SK-N-SH (cell line): ENCODE results near the gene AFM. TPM values are rescaled to one million over a fixed set of nuclear protein-coding genes. Genes with fewer than 3 reads are reported as not detected.

ENCODE experiments used
- CTCF ChIA-PET: fragments of 300-600, 350-600 bp; formaldehyde crosslinking; extraction: SDS; loops from one replicate; lab custom pipeline; 2021; lab: Yijun Ruan, JAX
- POLR2A ChIA-PET: fragments of 350-600 bp; sonication (Branson Sonifier 250); formaldehyde crosslinking; extraction: SDS; loops from one replicate; lab custom pipeline; 2020; ENCODE audit warnings: antibody characterized with exemption, inconsistent platforms; lab: Yijun Ruan, JAX
- DNase-seq: peaks from one replicate; pipeline ENCODE4 v3.0.0; 2012
- H2AFZ ChIP-seq: fragments of 200-600 bp; sonication (generic); 2 replicates; pipeline ENCODE4 v1.8.1; 2016; ENCODE audit warnings: antibody characterized with exemption, mild to moderate bottlenecking, low read depth
- H3F3A ChIP-seq: fragments of 200-600 bp; sonication (generic); replicated peaks from 2 replicates; pipeline ENCODE3; 2016; ENCODE audit warnings: antibody characterized with exemption, mild to moderate bottlenecking; ENCODE audit not compliant: insufficient read depth
- H3K27ac ChIP-seq, 2 experiments: fragments of 200-500 bp in 1 of 2; fragments of 200-600 bp in 1 of 2; sonication (Bioruptor generic) in 1 of 2; sonication (generic), shearing (Covaris generic) in 1 of 2; 2 replicates each; pipeline versions ENCODE4 v1.5.1 to v1.6.1; 2014 to 2016; ENCODE audit warnings: low read depth in 2 of 2, inconsistent platforms in 1 of 2, low read length in 1 of 2, mild to moderate bottlenecking in 1 of 2, mixed read lengths in 1 of 2
- H3K27me3 ChIP-seq: fragments of 200-600 bp; sonication (generic), shearing (Covaris generic); 2 replicates; pipeline ENCODE4 v1.6.1; 2016; ENCODE audit warnings: mixed run types; ENCODE audit not compliant: insufficient read depth
- H3K36me3 ChIP-seq, 2 experiments: fragments of 200-500 bp in 1 of 2; fragments of 200-600 bp in 1 of 2; sonication (Bioruptor generic) in 1 of 2; sonication (generic) in 1 of 2; replicated peaks in 1 of 2; 2 replicates each; pipeline versions ENCODE3 to v1.5.1; 2014 to 2016; ENCODE audit warnings: low read length in 1 of 2, mild to moderate bottlenecking in 1 of 2; ENCODE audit not compliant: insufficient read depth in 2 of 2, control insufficient read depth in 1 of 2
- H3K4me1 ChIP-seq, 2 experiments: fragments of 200-500 bp in 1 of 2; fragments of 200-600 bp in 1 of 2; sonication (Bioruptor generic) in 1 of 2; sonication (generic), shearing (Covaris generic) in 1 of 2; 2 replicates each; pipeline versions ENCODE4 v1.5.1 to v1.6.1; 2014 to 2016; ENCODE audit warnings: low read depth in 1 of 2, low read length in 1 of 2, mixed run types in 1 of 2; ENCODE audit not compliant: insufficient read depth in 2 of 2, control insufficient read depth in 1 of 2
- H3K4me2 ChIP-seq: fragments of 200-600 bp; sonication (generic), shearing (Covaris generic); 2 replicates; pipeline ENCODE4 v1.6.1; 2017; ENCODE audit warnings: mixed run types
- H3K4me3 ChIP-seq, 2 experiments: fragments of 200-500 bp in 1 of 2; fragments of 200-600 bp in 1 of 2; sonication (Bioruptor generic) in 1 of 2; sonication (generic), shearing (Covaris generic) in 1 of 2; 2 replicates each; pipeline versions ENCODE4 v1.5.1 to v1.8.1; 2014 to 2016; ENCODE audit warnings: low read depth in 2 of 2, inconsistent platforms in 1 of 2, low read length in 1 of 2, mild to moderate bottlenecking in 1 of 2, mixed read lengths in 1 of 2, moderate library complexity in 1 of 2
- H3K79me2 ChIP-seq: fragments of 200-600 bp; sonication (generic); 2 replicates; pipeline ENCODE4 v1.8.1; 2017; ENCODE audit warnings: mild to moderate bottlenecking; ENCODE audit not compliant: insufficient read depth
- H3K9ac ChIP-seq: fragments of 200-600 bp; sonication (generic); 2 replicates; pipeline ENCODE4 v1.6.1; 2017; ENCODE audit warnings: mixed run types
- H3K9me2 ChIP-seq: fragments of 200-600 bp; sonication (generic); 2 replicates; pipeline ENCODE4 v1.6.1; 2017; ENCODE audit warnings: mixed run types
- H3K9me3 ChIP-seq: fragments of 200-600 bp; sonication (generic); 2 replicates; pipeline ENCODE4 v1.6.1; 2017; ENCODE audit warnings: mixed run types, mild to moderate bottlenecking, moderate library complexity
- H4K20me1 ChIP-seq: fragments of 200-600 bp; sonication (generic); 2 replicates; pipeline ENCODE4 v1.6.1; 2017; ENCODE audit warnings: mild to moderate bottlenecking, mixed run types; ENCODE audit not compliant: insufficient read depth
- CHD2 ChIP-seq: fragments of 150-350 bp; IDR thresholded peaks from 2 replicates; pipeline ENCODE4 v1.6.1; 2018; ENCODE audit warnings: low read length; ENCODE audit not compliant: partially characterized antibody
- CTCF ChIP-seq: fragments of 200-600 bp; sonication (generic); IDR thresholded peaks from 2 replicates; pipeline ENCODE4 v1.6.1; 2017; ENCODE audit warnings: antibody characterized with exemption, mild to moderate bottlenecking, moderate library complexity
- EP300 ChIP-seq, 2 experiments: IDR thresholded peaks; 2 replicates each; pipeline versions ENCODE4 v1.4.0 to v1.6.1; 2012; ENCODE audit warnings: borderline replicate concordance in 1 of 2, low read depth in 1 of 2, low read length in 1 of 2
- FOSL2 ChIP-seq: IDR thresholded peaks from 2 replicates; pipeline ENCODE4 v1.4.0; 2012; ENCODE audit warnings: low read depth, mild to moderate bottlenecking, moderate library complexity, borderline replicate concordance
- GABPA ChIP-seq: IDR thresholded peaks from 2 replicates; pipeline ENCODE4 v1.4.0; 2012; ENCODE audit warnings: low read depth, mild to moderate bottlenecking
- JUND ChIP-seq: IDR thresholded peaks from 2 replicates; pipeline ENCODE4 v1.4.0; 2012
- MAX ChIP-seq: IDR thresholded peaks from 2 replicates; pipeline ENCODE4 v1.4.0; 2012; ENCODE audit warnings: low read depth
- NFIC ChIP-seq: IDR thresholded peaks from 2 replicates; pipeline ENCODE4 v1.4.0; 2012; ENCODE audit warnings: borderline replicate concordance
- POLR2AphosphoS5 ChIP-seq: IDR thresholded peaks from 2 replicates; pipeline ENCODE4 v1.6.1; 2012; ENCODE audit warnings: low read depth, low read length
- RAD21 ChIP-seq: IDR thresholded peaks from 2 replicates; pipeline ENCODE4 v1.6.1; 2012; ENCODE audit warnings: mild to moderate bottlenecking, low read length
- RXRA ChIP-seq: IDR thresholded peaks from 2 replicates; pipeline ENCODE4 v1.4.0; 2012; ENCODE audit warnings: low read depth, mild to moderate bottlenecking, borderline replicate concordance
- SMC3 ChIP-seq: IDR thresholded peaks from 2 replicates; pipeline ENCODE4 v1.6.1; 2012; ENCODE audit warnings: low read depth, low read length, improper control_type of control experiment
- TEAD4 ChIP-seq: IDR thresholded peaks from 2 replicates; pipeline ENCODE4 v1.4.0; 2012; ENCODE audit warnings: mild to moderate bottlenecking, borderline replicate concordance; ENCODE audit not compliant: insufficient read depth
- USF2 ChIP-seq: fragments of 150-350 bp; IDR thresholded peaks from 2 replicates; pipeline ENCODE4 v1.6.1; 2017; ENCODE audit warnings: antibody characterized with exemption, low read length, low read depth, borderline replicate concordance
- WGBS: methylation state at CpG from one replicate; pipeline ENCODE4 v1.1.6; 2017; ENCODE audit warnings: low lambda C conversion rate; 5-methylcytosine and 5-hydroxymethylcytosine counted together
- polyA plus RNA-seq, 3 experiments: library from polyadenylated mRNA; depleted of rRNA; stranded (reverse); fragments of >200 nt; gene quantifications; 2 replicates each; pipeline ENCODE4 v1.2.3, GENCODE V29; 2012
- TF ChIP-seq, protein P1 (sequence below): IDR thresholded peaks from 2 replicates; pipeline ENCODE4 v1.4.0; 2012; ENCODE audit warnings: low read depth, borderline replicate concordance
- TF ChIP-seq, protein P2 (sequence below): IDR thresholded peaks from 2 replicates; pipeline ENCODE4 v1.4.0; 2012; ENCODE audit warnings: low read depth, borderline replicate concordance

The AFM gene
- polyA plus RNA-seq, 1 of the 3 experiments (the other 2 are of a cell fraction) = not detected

- CTCF ChIA-PET = no interaction called here
- Histone ChIP-seq H3K27ac (no peak overlapping the region), H3K9ac (no peak overlapping the region), H3F3A (no peaks in the 10 kb centered on the region), H4K20me1 (no peaks in the 10 kb centered on the region), H2AFZ (no peak overlapping the region), H3K4me1 (no peaks in the 10 kb centered on the region), H3K79me2 (no peaks in the 10 kb centered on the region), H3K4me3 (no peak overlapping the region), H3K9me3 (no peaks in the 10 kb centered on the region), H3K36me3 (no peaks in the 10 kb centered on the region), H3K9me2 (no peaks in the 10 kb centered on the region), H3K4me2 (no peak overlapping the region), H3K27me3 (peaks cover 21% of the 10 kb centered on the region; the same call in 1 of the 2 replicates)
- POLR2A ChIA-PET = no interaction called here
- no peak for TF ChIP-seq MAX
- no peak for DNase-seq
- 19% methylated on average over 3 of the region's 3 CpGs for WGBS
Observed at GRCh38 chr4:73439991-73440390, 41.6 kb upstream of the AFM start.

DNA sequence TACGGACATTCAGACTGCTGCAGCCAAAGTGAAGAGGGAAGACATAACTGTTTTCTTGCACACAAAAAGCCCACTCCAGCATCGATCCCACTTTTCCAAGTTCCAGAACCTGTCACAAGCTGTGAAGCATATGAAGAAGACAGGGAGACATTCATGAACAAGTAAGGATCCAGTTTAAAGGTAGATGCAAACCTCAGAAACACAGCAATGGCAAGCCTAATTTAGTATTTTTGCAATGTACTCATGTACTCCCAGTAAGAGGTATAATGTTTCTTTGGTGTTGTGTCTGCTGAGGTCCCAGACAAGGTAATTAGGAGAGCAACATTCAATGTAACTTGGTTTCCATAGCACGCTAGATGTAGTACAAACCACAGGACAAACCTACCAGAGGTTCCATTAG is 40.9 kb upstream of the AFM start:
- POLR2A ChIA-PET = no interaction called here
- Histone ChIP-seq H3K79me2 (no peaks in the 10 kb centered on the region), H4K20me1 (no peaks in the 10 kb centered on the region), H2AFZ (no peak overlapping the region), H3K9ac (no peak overlapping the region), H3K27ac (no peak overlapping the region), H3K4me1 (no peaks in the 10 kb centered on the region), H3K4me3 (no peak overlapping the region), H3K4me2 (no peak overlapping the region), H3K27me3 (peaks cover 25% of the 10 kb centered on the region; the same call in 1 of the 2 replicates), H3K9me3 (no peaks in the 10 kb centered on the region), H3K36me3 (no peaks in the 10 kb centered on the region), H3F3A (no peaks in the 10 kb centered on the region), H3K9me2 (no peaks in the 10 kb centered on the region)
- CTCF ChIA-PET = no interaction called here
- no peak for TF ChIP-seq CTCF
- TF ChIP-seq JUND = no peak
- no peak for TF ChIP-seq NFIC
- TF ChIP-seq, protein P1, sequence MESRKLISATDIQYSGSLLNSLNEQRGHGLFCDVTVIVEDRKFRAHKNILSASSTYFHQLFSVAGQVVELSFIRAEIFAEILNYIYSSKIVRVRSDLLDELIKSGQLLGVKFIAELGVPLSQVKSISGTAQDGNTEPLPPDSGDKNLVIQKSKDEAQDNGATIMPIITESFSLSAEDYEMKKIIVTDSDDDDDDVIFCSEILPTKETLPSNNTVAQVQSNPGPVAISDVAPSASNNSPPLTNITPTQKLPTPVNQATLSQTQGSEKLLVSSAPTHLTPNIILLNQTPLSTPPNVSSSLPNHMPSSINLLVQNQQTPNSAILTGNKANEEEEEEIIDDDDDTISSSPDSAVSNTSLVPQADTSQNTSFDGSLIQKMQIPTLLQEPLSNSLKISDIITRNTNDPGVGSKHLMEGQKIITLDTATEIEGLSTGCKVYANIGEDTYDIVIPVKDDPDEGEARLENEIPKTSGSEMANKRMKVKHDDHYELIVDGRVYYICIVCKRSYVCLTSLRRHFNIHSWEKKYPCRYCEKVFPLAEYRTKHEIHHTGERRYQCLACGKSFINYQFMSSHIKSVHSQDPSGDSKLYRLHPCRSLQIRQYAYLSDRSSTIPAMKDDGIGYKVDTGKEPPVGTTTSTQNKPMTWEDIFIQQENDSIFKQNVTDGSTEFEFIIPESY = no peak
- TF ChIP-seq SMC3 = no peak
- no peak for TF ChIP-seq USF2
- TF ChIP-seq, protein P2, sequence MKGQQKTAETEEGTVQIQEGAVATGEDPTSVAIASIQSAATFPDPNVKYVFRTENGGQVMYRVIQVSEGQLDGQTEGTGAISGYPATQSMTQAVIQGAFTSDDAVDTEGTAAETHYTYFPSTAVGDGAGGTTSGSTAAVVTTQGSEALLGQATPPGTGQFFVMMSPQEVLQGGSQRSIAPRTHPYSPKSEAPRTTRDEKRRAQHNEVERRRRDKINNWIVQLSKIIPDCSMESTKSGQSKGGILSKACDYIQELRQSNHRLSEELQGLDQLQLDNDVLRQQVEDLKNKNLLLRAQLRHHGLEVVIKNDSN = no peak
- TF ChIP-seq TEAD4 = no peak
- TF ChIP-seq GABPA = no peak
- no peak for TF ChIP-seq RXRA
- TF ChIP-seq POLR2AphosphoS5 = no peak
- no peak for TF ChIP-seq EP300 (IDR thresholded peaks at IDR 0.05; ENCODE audit: borderline replicate concordance in 1 of 2, low read depth in 1 of 2, low read length in 1 of 2)
- TF ChIP-seq FOSL2 = no peak
- no peak for TF ChIP-seq CHD2
- no peak for TF ChIP-seq RAD21
- WGBS = 15% methylated on average over 3 of the region's 3 CpGs
- no peak for DNase-seq
